ENCODE results near the gene CTSL.

DNA sequence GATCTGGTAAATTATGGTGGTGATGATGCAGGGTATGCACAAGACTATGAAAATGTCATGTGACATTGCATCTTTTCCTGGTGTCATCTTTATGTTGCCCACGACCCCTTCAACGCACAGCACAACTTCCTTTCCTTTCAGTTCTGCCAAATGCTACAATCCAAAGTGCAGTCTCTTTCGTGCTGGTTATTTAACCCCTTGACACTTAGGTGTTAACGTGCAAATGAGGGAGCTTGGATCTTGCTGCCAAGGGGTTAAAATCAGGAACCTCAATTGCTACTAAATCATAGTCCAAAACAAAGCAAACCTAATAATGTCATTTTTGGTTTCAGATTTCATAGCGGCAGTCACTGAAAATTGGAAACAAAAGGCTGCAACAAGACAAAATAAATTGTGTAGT is 16.0 kb downstream of the CTSL start:
- TF ChIP-seq, protein P1, sequence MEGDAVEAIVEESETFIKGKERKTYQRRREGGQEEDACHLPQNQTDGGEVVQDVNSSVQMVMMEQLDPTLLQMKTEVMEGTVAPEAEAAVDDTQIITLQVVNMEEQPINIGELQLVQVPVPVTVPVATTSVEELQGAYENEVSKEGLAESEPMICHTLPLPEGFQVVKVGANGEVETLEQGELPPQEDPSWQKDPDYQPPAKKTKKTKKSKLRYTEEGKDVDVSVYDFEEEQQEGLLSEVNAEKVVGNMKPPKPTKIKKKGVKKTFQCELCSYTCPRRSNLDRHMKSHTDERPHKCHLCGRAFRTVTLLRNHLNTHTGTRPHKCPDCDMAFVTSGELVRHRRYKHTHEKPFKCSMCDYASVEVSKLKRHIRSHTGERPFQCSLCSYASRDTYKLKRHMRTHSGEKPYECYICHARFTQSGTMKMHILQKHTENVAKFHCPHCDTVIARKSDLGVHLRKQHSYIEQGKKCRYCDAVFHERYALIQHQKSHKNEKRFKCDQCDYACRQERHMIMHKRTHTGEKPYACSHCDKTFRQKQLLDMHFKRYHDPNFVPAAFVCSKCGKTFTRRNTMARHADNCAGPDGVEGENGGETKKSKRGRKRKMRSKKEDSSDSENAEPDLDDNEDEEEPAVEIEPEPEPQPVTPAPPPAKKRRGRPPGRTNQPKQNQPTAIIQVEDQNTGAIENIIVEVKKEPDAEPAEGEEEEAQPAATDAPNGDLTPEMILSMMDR (IDR thresholded peaks at IDR 0.05): no peak
- no peak for TF ChIP-seq POLR2A (IDR thresholded peaks at IDR 0.05)
